Erythroblast (primary cell): Measurements from ENCODE around the gene CXXC5.

Experiments used
- GATA1 ChIP-seq: IDR thresholded peaks from 2 replicates; pipeline ENCODE4 v1.6.1; 2011; ENCODE audit warnings: low read depth, mild to moderate bottlenecking, control low read depth, low read length, moderate library complexity
- POLR2A ChIP-seq: IDR thresholded peaks from 2 replicates; pipeline ENCODE4 v1.6.1; 2011; ENCODE audit warnings: mild to moderate bottlenecking, low read length

DNA sequence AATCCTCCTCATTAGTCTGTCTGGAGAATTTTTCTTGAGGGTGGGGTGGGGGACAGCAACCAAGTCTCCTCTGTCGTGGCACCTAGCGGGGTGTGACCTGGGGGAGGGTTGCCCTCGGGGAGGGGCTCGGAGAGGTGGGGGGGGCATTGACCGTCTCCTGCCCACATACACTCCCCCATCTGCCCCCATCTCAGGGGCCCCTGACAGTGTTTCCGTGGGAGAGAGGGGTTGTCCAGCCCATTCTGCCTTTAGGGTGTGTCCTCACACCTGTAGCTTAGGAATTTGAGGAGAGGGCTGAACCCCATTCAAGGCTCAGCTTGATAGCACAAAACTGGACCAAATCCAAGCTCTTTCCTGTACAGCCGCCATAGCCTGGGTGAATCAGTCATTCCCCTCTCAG is 5.9 kb upstream of the CXXC5 start:
- TF ChIP-seq POLR2A (no peak), GATA1 (no peak)
